NCI-H128 (cell line): Measurements from ENCODE around the gene GSK3B.

Experiments used
- DNase-seq: peaks from one replicate; lab custom pipeline; 2025; ENCODE audit not compliant: unreplicated experiment; lab: John Stamatoyannopoulos, UW

Gene GSK3B

DNA sequence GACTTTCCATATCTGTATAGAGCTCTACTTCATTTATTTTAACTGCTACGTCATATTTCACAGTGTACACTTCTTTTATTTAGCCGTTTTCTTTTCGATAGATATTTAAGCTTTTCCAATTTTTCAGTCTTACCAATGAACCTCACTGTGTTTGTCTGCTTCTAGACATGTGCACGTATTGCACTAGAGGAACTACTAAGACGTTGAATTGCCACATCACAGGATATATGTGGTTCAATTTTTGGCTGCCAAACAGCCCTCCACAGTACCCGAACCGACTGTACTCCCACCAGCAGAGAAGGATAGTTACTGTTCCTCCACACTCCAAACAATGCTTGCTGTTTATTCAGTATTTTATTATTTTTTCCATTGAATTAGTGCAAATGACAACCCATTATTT, 310.4 kb downstream of the GSK3B start:
- no peak for DNase-seq

DNA sequence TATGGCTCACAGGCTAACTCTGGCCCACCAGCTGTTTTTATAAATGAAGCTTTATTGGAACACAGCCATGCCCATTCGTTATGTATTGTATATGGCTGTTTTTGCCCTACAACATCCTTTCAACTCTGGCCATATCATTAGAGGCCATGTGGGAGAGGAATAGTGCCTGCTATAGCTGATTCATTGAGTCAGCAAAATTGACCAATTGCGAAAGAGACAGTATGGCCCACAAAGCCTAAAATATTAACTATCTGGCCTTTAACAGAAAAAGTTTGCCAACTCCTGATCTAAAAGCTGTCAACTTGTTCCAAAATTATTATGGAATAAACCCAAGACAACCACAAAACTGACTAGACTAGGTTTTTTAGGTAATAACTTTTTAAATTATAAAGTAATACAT, 311.0 kb downstream of the GSK3B start:
- DNase-seq, result no peak

DNA sequence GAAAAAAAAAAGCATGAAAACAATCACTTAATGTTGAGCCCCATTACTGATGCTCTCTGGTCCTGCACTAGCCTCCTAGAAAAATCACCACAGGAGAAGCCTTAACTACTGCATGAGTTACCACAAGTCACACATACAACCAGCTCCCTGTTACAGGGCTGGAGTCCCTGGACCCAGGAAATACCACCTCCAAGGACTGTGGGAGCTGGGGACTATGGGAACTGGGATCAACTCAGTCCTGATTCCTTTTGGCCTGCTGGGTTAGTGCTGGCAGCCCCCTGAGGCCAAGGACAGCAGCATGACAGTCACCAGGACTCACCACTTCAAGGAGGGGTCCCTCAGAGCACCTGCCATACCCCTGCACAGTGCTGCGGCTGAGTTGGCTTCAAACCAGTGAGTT, 311.8 kb downstream of the GSK3B start:
- no peak for DNase-seq

DNA sequence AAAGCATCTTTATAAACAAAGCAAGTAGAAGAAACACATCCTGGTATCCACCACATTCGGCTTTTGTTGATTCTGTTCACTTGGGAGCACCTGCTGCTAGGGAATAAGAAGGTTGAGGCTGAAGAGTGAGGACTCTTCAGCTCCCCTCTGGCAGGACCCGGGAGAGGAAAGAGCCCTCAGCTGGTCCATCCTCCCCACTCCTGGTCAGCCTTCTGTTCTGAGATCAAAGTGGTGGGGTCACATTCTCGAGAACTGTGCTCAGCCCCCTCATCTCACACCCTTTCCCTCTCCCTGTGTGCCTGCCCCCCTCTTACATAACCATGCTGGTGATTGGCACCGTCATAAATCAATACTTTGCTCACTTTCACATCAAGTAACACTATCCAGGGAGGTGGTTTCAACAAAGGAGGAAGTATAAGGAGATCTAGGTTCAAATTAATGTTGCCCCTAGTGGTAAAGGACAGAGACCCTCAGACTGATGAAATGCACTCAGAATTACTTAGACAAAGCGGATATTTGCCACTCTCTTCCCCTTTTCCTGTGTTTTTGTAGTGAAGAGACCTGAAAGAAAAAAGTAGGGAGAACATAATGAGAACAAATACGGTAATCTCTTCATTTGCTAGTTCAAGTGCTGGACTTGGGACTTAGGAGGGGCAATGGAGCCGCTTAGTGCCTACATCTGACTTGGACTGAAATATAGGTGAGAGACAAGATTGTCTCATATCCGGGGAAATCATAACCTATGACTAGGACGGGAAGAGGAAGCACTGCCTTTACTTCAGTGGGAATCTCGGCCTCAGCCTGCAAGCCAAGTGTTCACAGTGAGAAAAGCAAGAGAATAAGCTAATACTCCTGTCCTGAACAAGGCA, 312.7 kb downstream of the GSK3B start, which contains the start of gene NR1I2:
Gene NR1I2, plus strand, starts transcription at position 772 of the 869 bp plus-strand sequence.
- DNase-seq, result no peak

DNA sequence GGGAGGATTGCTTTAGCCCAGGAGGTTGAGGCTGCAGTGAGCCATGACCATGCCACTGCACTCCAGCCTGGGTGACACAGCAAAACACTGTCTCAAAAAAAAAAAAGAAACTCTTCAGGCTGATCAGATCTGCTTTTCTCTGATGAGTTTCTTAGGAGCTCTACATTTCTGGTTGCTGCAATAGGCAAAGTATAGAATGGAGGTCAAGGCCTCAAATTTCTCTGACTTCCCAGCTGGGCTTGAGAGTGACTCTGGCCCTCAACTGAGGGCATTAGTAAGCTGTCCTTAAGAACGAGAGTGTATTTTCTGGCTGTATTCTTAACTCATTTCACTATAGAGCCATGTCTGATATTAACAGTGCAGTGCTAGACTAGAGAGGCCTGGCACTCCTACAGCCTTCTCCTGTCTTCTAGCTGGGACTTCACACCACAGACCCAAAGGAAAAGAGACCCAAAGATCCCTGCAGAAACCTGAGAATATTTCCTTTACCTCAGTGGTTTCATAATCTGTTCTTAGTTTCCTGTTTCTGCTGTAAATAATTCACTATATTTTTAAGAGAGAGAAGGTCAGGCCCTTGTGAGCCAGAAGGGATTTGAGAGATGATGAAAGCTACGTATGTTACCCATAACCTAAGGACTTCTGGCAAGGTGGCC, 314.4 kb downstream of the GSK3B start:
- no peak for DNase-seq

DNA sequence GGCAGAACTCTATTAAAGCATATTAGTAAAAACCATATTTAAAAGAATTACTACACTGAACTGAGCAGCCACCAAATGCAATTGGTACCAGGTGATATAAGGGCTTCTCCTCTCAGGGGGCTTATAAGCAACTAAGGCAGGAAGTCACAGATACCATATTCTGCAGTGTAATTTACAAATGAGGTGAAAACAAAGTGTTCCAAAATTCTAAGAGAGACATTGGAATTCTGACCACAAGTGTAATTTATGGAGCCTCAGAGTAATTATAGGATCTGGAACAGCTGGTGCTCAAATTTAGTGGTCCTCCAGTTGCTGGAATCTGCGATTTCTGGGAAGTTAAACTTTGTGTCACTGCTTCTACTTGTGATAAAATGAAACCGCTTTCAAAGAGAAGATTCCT, 315.4 kb downstream of the GSK3B start:
- no peak for DNase-seq

DNA sequence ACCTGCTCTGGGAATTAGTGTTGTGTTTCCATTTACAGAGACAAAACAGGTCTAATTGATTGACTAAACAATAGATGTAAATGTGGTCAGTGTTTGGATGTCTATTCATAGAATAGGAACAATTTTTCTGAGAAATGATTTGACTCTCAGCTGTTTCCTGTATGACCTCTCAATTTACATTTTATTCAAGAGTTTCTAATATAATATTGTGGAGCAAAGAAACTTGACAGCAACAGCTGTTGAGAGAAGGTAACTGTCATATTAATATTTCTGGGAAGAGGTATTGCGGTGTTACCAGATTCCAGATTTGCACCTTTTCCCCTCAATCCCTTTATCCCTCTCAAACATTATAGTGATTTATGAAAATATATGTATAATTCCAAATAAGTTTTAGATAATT, 316.1 kb downstream of the GSK3B start:
- no peak for DNase-seq

DNA sequence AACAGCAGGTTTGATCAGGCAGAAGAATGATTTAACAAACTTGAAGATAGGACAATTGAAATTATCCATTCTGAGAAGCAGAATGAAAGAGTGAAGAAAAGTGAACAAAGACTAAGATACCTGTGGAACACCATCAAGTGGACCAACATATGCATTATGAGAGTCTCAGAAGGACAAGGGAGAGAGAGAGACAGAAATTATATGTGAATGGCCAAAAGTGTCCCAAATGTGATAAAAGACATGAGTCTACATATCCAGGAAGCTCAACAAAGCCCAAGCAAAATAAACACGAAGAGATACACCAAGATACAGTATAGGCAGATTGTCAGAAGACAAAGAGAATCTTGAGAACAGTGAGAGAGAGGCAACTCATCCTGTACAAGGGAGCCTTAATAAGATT, 317.9 kb downstream of the GSK3B start:
- DNase-seq, result no peak

DNA sequence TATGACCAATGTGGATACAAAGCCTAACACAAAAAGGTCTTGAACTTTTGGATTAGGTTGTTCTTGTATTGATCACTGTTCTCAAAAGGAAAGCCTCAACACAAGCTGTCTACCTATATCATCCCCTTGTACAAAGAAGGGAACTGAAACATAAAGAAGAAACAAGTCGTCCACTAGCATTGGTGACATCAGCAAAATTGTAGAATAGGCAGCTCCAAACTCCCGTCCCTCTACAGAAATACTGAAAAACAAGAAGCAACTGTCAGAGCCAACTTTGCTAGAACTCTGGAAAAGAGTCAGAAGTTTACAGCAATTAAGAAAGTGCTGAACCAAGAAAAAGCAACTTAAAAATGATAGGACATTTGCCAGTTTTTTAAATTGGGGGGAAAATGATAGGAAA, 319.8 kb downstream of the GSK3B start:
- no peak for DNase-seq
